Endodermal cell (in vitro differentiated cells): ENCODE data around the gene ADAM15. TPM values are rescaled to one million over a fixed set of nuclear protein-coding genes. Genes with fewer than 3 reads are reported as not detected.
A peak's percentile ranks its signal among the peaks of the same experiment; 100 is the strongest.

Experiments
- DNase-seq: peaks from one replicate; pipeline ENCODE4 v3.0.0-alpha.2; 2017
- H3K27ac ChIP-seq: 2 replicates; pipeline ENCODE4 v1.5.1; 2013; ENCODE audit warnings: mild to moderate bottlenecking, low read depth, low read length, moderate library complexity
- H3K27me3 ChIP-seq: 2 replicates; pipeline ENCODE4 v1.6.1; 2013; ENCODE audit warnings: mild to moderate bottlenecking, low read length, moderate library complexity; ENCODE audit not compliant: insufficient read depth, control insufficient read depth, poor library complexity, severe bottlenecking
- H3K36me3 ChIP-seq: 2 replicates; pipeline ENCODE4 v1.7.0; 2013; ENCODE audit warnings: mild to moderate bottlenecking, low read length, moderate library complexity; ENCODE audit not compliant: control insufficient read depth, insufficient read depth
- H3K4me1 ChIP-seq: one replicate; pipeline ENCODE4 v1.7.0; 2013; ENCODE audit warnings: low read length; ENCODE audit not compliant: control insufficient read depth, insufficient read depth
- H3K4me3 ChIP-seq: 2 replicates; pipeline ENCODE4 v1.5.1; 2013; ENCODE audit warnings: mild to moderate bottlenecking, low read length, moderate library complexity
- H3K9ac ChIP-seq: 2 replicates; pipeline ENCODE4 v1.6.1; 2013; ENCODE audit warnings: mild to moderate bottlenecking, low read length, moderate library complexity; ENCODE audit not compliant: poor library complexity, severe bottlenecking; ENCODE audit errors: extremely low read depth
- H3K9me3 ChIP-seq: 2 replicates; pipeline ENCODE4 v1.6.1; 2013; ENCODE audit warnings: mild to moderate bottlenecking, low read length, moderate library complexity; ENCODE audit not compliant: control insufficient read depth
- H3K27ac Mint-ChIP-seq: 2 replicates; pipeline ENCODE4 v1.8.0; 2020; ENCODE audit warnings: mixed read lengths
- H3K27me3 Mint-ChIP-seq: 2 replicates; pipeline ENCODE4 v1.8.0; 2021; ENCODE audit warnings: mild to moderate bottlenecking, mixed read lengths; ENCODE audit not compliant: insufficient read depth
- H3K36me3 Mint-ChIP-seq: 2 replicates; pipeline ENCODE4 v1.8.0; 2020; ENCODE audit warnings: low read depth, mixed read lengths
- H3K4me1 Mint-ChIP-seq: 2 replicates; pipeline ENCODE4 v1.8.0; 2020; ENCODE audit warnings: mixed read lengths
- H3K4me3 Mint-ChIP-seq: 2 replicates; pipeline ENCODE4 v1.8.0; 2020; ENCODE audit warnings: mild to moderate bottlenecking, moderate library complexity, mixed read lengths
- H3K9me3 Mint-ChIP-seq: 2 replicates; pipeline ENCODE4 v1.8.0; 2020; ENCODE audit warnings: mild to moderate bottlenecking, mixed read lengths
- WGBS, 2 experiments: methylation state at CpG; one replicate each; pipeline versions ENCODE4 v1.1.5 to v1.1.7; 2013; ENCODE audit warnings: missing lambda C conversion rate in 2 of 2, mixed read lengths in 1 of 2; ENCODE audit not compliant: insufficient coverage in 1 of 2, insufficient read length in 1 of 2; 5-methylcytosine and 5-hydroxymethylcytosine counted together
- total RNA-seq, 2 donors: library from RNA; stranded (reverse); fragmentation: NEBNext Ultra II Directional in 1 of 2; extraction: Animal tissue kit (Norgen Biotek cat#: 25700) in 1 of 2; gene quantifications; 2 replicates in 1 of 2; 3 replicates in 1 of 2; pipeline ENCODE4 v1.2.1, GENCODE V29; 2021
- TF ChIP-seq, protein P1 (sequence below): fragments of 200-600 bp; sonication (generic); conservative IDR thresholded peaks from 2 replicates; pipeline ENCODE4 v1.5.0; 2021; ENCODE audit warnings: antibody characterized with exemption, mild to moderate bottlenecking

Gene ADAM15
- total RNA-seq, 2 donors from 2014 or later: 13.4 to 16.5 TPM

DNA sequence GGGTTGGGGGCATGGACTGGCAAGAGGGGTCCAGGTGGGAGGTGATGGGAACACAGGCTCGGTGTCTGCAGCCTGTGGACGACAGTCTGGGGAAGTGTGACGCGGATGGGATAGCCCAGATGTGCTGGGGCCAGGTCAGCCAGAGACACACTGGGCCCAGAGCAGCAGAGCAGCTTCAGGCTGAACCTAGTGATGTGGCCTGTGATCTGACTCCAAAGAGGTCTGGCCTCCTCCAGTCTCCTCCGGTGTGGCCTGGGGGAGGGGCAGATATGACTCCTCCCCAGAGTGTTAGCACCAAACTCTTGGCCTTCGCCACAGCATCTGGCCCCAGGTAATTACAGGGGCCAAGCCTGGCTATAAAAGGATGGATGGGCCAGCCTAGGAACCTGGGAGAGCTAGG lies 41.0 kb downstream of the ADAM15 start:
- Histone ChIP-seq H3K9me3 (no peaks in the 10 kb centered on the region), H3K4me1 (peaks cover 2% of the 10 kb centered on the region), H3K36me3 (no peaks in the 10 kb centered on the region), H3K27ac (no peak overlapping the region), H3K9ac (no peak overlapping the region), H3K27me3 (peaks cover 25% of the 10 kb centered on the region), H3K4me3 (no peak overlapping the region)
- H3K27me3 Mint-ChIP-seq: peaks cover 51% of the 10 kb centered on the region
- WGBS, 2 experiments: 88 to 96% methylated on average over 5 to 6 of the region's 6 CpGs
- no peak overlapping the region for H3K27ac Mint-ChIP-seq
- no peaks in the 10 kb centered on the region for H3K9me3 Mint-ChIP-seq
- no peaks in the 10 kb centered on the region for H3K36me3 Mint-ChIP-seq
- TF ChIP-seq, protein P1, sequence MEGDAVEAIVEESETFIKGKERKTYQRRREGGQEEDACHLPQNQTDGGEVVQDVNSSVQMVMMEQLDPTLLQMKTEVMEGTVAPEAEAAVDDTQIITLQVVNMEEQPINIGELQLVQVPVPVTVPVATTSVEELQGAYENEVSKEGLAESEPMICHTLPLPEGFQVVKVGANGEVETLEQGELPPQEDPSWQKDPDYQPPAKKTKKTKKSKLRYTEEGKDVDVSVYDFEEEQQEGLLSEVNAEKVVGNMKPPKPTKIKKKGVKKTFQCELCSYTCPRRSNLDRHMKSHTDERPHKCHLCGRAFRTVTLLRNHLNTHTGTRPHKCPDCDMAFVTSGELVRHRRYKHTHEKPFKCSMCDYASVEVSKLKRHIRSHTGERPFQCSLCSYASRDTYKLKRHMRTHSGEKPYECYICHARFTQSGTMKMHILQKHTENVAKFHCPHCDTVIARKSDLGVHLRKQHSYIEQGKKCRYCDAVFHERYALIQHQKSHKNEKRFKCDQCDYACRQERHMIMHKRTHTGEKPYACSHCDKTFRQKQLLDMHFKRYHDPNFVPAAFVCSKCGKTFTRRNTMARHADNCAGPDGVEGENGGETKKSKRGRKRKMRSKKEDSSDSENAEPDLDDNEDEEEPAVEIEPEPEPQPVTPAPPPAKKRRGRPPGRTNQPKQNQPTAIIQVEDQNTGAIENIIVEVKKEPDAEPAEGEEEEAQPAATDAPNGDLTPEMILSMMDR: no peak
- H3K4me1 Mint-ChIP-seq: peaks cover 3% of the 10 kb centered on the region
- no peak for DNase-seq
- H3K4me3 Mint-ChIP-seq: no peak overlapping the region

- Mint-ChIP-seq H3K27me3 (peaks cover 47% of the 10 kb centered on the region), H3K4me1 (peaks cover 3% of the 10 kb centered on the region), H3K27ac (no peak overlapping the region), H3K36me3 (no peaks in the 10 kb centered on the region), H3K4me3 (no peak overlapping the region), H3K9me3 (no peaks in the 10 kb centered on the region)
- Histone ChIP-seq H3K27ac (no peak overlapping the region), H3K4me3 (no peak overlapping the region), H3K9ac (no peak overlapping the region), H3K4me1 (peaks cover 2% of the 10 kb centered on the region), H3K36me3 (no peaks in the 10 kb centered on the region), H3K27me3 (peaks cover 25% of the 10 kb centered on the region), H3K9me3 (no peaks in the 10 kb centered on the region)
- WGBS, 2 experiments: 92 to 100% methylated on average over 4 to 12 of the region's 12 CpGs
- no peak for DNase-seq
- TF ChIP-seq, protein P1: no peak
Measured at GRCh38 chr1:155092641-155093040, 41.5 kb downstream of the ADAM15 start.

- Histone ChIP-seq H3K36me3 (no peaks in the 10 kb centered on the region), H3K9me3 (no peaks in the 10 kb centered on the region), H3K27ac (no peak overlapping the region), H3K4me3 (no peak overlapping the region), H3K9ac (no peak overlapping the region), H3K27me3 (peaks cover 25% of the 10 kb centered on the region), H3K4me1 (peaks cover 2% of the 10 kb centered on the region)
- TF ChIP-seq, protein P1: peak; percentile 70
- peaks cover 3% of the 10 kb centered on the region for H3K4me1 Mint-ChIP-seq
- WGBS, 2 experiments: 63 to 64% methylated on average over 6 to 13 of the region's 13 CpGs
- no peak overlapping the region for H3K27ac Mint-ChIP-seq
- H3K4me3 Mint-ChIP-seq: no peak overlapping the region
- peak; percentile 70 for DNase-seq
- H3K27me3 Mint-ChIP-seq: peaks cover 45% of the 10 kb centered on the region
- no peaks in the 10 kb centered on the region for H3K36me3 Mint-ChIP-seq
- peaks cover 1% of the 10 kb centered on the region for H3K9me3 Mint-ChIP-seq
Measured at GRCh38 chr1:155093911-155094621, 43.0 kb downstream of the ADAM15 start.
